ENCODE results near the gene CCNT2.

DNA sequence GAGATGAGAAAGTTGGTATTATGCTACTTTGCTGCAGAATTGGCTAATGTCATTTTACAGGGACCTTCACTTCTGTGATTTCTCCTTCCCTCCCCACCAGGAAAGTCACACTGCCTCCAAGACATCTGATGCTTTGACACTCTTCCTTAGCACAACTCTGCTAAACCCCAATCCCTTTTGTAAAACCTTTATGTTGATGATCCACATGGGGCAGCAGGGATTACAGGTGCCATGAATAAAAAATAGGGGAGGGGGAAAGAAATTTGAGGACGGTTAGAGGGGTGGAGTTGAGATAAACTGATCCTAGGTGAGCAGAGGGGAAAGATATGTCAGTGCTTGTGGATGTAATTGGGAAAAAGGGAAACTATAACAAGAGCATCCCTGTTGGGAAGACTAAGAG is 26.4 kb downstream of the CCNT2 start:
- no peak for TF ChIP-seq FOXA2 (IDR thresholded peaks at IDR 0.05)
- no peak for TF ChIP-seq HNF4A (conservative IDR thresholded peaks at IDR 0.05)
- TF ChIP-seq, protein P1, sequence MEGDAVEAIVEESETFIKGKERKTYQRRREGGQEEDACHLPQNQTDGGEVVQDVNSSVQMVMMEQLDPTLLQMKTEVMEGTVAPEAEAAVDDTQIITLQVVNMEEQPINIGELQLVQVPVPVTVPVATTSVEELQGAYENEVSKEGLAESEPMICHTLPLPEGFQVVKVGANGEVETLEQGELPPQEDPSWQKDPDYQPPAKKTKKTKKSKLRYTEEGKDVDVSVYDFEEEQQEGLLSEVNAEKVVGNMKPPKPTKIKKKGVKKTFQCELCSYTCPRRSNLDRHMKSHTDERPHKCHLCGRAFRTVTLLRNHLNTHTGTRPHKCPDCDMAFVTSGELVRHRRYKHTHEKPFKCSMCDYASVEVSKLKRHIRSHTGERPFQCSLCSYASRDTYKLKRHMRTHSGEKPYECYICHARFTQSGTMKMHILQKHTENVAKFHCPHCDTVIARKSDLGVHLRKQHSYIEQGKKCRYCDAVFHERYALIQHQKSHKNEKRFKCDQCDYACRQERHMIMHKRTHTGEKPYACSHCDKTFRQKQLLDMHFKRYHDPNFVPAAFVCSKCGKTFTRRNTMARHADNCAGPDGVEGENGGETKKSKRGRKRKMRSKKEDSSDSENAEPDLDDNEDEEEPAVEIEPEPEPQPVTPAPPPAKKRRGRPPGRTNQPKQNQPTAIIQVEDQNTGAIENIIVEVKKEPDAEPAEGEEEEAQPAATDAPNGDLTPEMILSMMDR (IDR thresholded peaks at IDR 0.05; ENCODE audit: low read depth, low read length, missing input control), result no peak
- TF ChIP-seq, protein P2, sequence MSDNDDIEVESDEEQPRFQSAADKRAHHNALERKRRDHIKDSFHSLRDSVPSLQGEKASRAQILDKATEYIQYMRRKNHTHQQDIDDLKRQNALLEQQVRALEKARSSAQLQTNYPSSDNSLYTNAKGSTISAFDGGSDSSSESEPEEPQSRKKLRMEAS (IDR thresholded peaks at IDR 0.05), result no peak
- TF ChIP-seq, protein P3, sequence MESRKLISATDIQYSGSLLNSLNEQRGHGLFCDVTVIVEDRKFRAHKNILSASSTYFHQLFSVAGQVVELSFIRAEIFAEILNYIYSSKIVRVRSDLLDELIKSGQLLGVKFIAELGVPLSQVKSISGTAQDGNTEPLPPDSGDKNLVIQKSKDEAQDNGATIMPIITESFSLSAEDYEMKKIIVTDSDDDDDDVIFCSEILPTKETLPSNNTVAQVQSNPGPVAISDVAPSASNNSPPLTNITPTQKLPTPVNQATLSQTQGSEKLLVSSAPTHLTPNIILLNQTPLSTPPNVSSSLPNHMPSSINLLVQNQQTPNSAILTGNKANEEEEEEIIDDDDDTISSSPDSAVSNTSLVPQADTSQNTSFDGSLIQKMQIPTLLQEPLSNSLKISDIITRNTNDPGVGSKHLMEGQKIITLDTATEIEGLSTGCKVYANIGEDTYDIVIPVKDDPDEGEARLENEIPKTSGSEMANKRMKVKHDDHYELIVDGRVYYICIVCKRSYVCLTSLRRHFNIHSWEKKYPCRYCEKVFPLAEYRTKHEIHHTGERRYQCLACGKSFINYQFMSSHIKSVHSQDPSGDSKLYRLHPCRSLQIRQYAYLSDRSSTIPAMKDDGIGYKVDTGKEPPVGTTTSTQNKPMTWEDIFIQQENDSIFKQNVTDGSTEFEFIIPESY (IDR thresholded peaks at IDR 0.05), result no peak
- TF ChIP-seq, protein P4, sequence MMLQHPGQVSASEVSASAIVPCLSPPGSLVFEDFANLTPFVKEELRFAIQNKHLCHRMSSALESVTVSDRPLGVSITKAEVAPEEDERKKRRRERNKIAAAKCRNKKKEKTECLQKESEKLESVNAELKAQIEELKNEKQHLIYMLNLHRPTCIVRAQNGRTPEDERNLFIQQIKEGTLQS (IDR thresholded peaks at IDR 0.05), result no peak
- TF ChIP-seq TAF1 (conservative IDR thresholded peaks at IDR 0.05), result no peak

Measured in liver (tissue), 3 donors.